OCI-LY3 (cell line): Measurements from ENCODE around the gene CHST2.

ENCODE experiments used
- H2AFZ ChIP-seq: fragments of 200-600, 300-600 bp; shearing (Covaris generic); 2 replicates; pipeline ENCODE4 v1.6.0; 2014; ENCODE audit warnings: antibody characterized with exemption, low read depth, low read length
- H3K27ac ChIP-seq: fragments of 200-600, 300-600 bp; sonication (generic); 2 replicates; pipeline ENCODE4 v1.5.1; 2014; ENCODE audit warnings: mild to moderate bottlenecking, low read length, moderate library complexity, mixed read lengths
- H3K27me3 ChIP-seq: fragments of 200-600, 300-600 bp; sonication (generic); 2 replicates; pipeline ENCODE4 v1.6.1; 2014; ENCODE audit warnings: low read depth, low read length, mixed read lengths
- H3K36me3 ChIP-seq: fragments of 200-600, 300-600 bp; sonication (generic); replicated peaks from 2 replicates; pipeline ENCODE3; 2014; ENCODE audit warnings: low read depth, low read length, mixed read lengths
- H3K4me1 ChIP-seq: fragments of 300-600, 200-600 bp; sonication (generic); 2 replicates; pipeline ENCODE4 v1.6.1; 2014; ENCODE audit warnings: low read length, mixed read lengths
- H3K4me2 ChIP-seq: fragments of 200-600, 300-600 bp; sonication (generic); 2 replicates; pipeline ENCODE4 v1.6.1; 2014; ENCODE audit warnings: low read length, mixed read lengths
- H3K4me3 ChIP-seq: fragments of 300-600, 200-600 bp; sonication (generic); 2 replicates; pipeline ENCODE4 v1.5.1; 2014; ENCODE audit warnings: antibody characterized with exemption, mild to moderate bottlenecking, low read length, moderate library complexity
- H3K79me2 ChIP-seq: fragments of 300-600, 200-600 bp; shearing (Covaris generic); 2 replicates; pipeline ENCODE4 v1.6.1; 2014; ENCODE audit warnings: mild to moderate bottlenecking, low read length, mixed read lengths
- H3K9ac ChIP-seq: fragments of 300-600, 200-600 bp; shearing (Covaris generic); 2 replicates; pipeline ENCODE4 v1.6.0; 2014; ENCODE audit warnings: mild to moderate bottlenecking, low read length, moderate library complexity
- H3K9me3 ChIP-seq: fragments of 200-600, 300-600 bp; shearing (Covaris generic); 2 replicates; pipeline ENCODE4 v1.6.1; 2014; ENCODE audit warnings: low read length, mixed read lengths; ENCODE audit not compliant: insufficient read depth
- H4K20me1 ChIP-seq: fragments of 200-600, 300-600 bp; sonication (generic); 2 replicates; pipeline ENCODE4 v1.6.1; 2016; ENCODE audit warnings: low read length, mixed read lengths; ENCODE audit not compliant: insufficient read depth
- CTCF ChIP-seq: fragments of 200-600, 300-600 bp; sonication (generic); IDR thresholded peaks from 2 replicates; pipeline ENCODE4 v1.5.1; 2014; ENCODE audit warnings: antibody characterized with exemption, low read length, low read depth
- EZH2phosphoT487 ChIP-seq: fragments of 200-600 bp; shearing (Covaris generic); IDR thresholded peaks from 2 replicates; pipeline ENCODE4 v1.6.1; 2018; ENCODE audit warnings: antibody characterized with exemption, mixed run types, low read depth

Gene CHST2

GRCh38 chr3:143090486-143090885, 29.1 kb upstream of the CHST2 start:
- Histone ChIP-seq H3K9me3 (0 out of 2 replicates have a peak, but pooled peaks cover 6% of the 10 kb centered on the region), H4K20me1 (no peaks in the 10 kb centered on the region), H3K4me3 (no peak overlapping the region), H2AFZ (no peak overlapping the region), H3K36me3 (no peaks in the 10 kb centered on the region), H3K27me3 (no peaks in the 10 kb centered on the region), H3K9ac (no peak overlapping the region), H3K4me1 (no peaks in the 10 kb centered on the region), H3K27ac (no peak overlapping the region), H3K4me2 (no peak overlapping the region), H3K79me2 (no peaks in the 10 kb centered on the region)
- no peak for TF ChIP-seq CTCF

GRCh38 chr3:143090976-143091837, 28.4 kb upstream of the CHST2 start:
- Histone ChIP-seq H3K27ac (no peak overlapping the region), H2AFZ (no peak overlapping the region), H3K4me1 (no peaks in the 10 kb centered on the region), H3K9ac (no peak overlapping the region), H3K9me3 (0 out of 2 replicates have a peak, but pooled peaks cover 6% of the 10 kb centered on the region), H3K36me3 (no peaks in the 10 kb centered on the region), H3K27me3 (no peaks in the 10 kb centered on the region), H3K4me2 (no peak overlapping the region), H4K20me1 (no peaks in the 10 kb centered on the region), H3K79me2 (no peaks in the 10 kb centered on the region), H3K4me3 (no peak overlapping the region)
- TF ChIP-seq CTCF = no peak
- no peak for TF ChIP-seq EZH2phosphoT487

GRCh38 chr3:143092191-143092590, 27.4 kb upstream of the CHST2 start:
- Histone ChIP-seq H3K79me2 (no peaks in the 10 kb centered on the region), H3K9ac (no peak overlapping the region), H3K36me3 (no peaks in the 10 kb centered on the region), H3K27me3 (no peaks in the 10 kb centered on the region), H3K27ac (no peak overlapping the region), H3K4me3 (no peak overlapping the region), H2AFZ (no peak overlapping the region), H3K4me1 (no peaks in the 10 kb centered on the region), H3K4me2 (no peak overlapping the region), H4K20me1 (no peaks in the 10 kb centered on the region), H3K9me3 (0 out of 2 replicates have a peak, but pooled peaks cover 6% of the 10 kb centered on the region)
- TF ChIP-seq EZH2phosphoT487 (no peak), CTCF (no peak)

GRCh38 chr3:143095813-143096212, 23.8 kb upstream of the CHST2 start:
- TF ChIP-seq EZH2phosphoT487 (no peak), CTCF (no peak)
- Histone ChIP-seq H3K9me3 (no peaks in the 10 kb centered on the region), H4K20me1 (no peaks in the 10 kb centered on the region), H3K4me1 (no peaks in the 10 kb centered on the region), H2AFZ (no peak overlapping the region), H3K4me3 (no peak overlapping the region), H3K4me2 (no peak overlapping the region), H3K36me3 (no peaks in the 10 kb centered on the region), H3K79me2 (no peaks in the 10 kb centered on the region), H3K27me3 (no peaks in the 10 kb centered on the region), H3K9ac (no peak overlapping the region), H3K27ac (no peak overlapping the region)
